GM18505 (cell line): ENCODE measurements around the gene BTK.

ENCODE experiments used
- ATAC-seq: cut with Tn5 transposase; IDR thresholded peaks from one replicate; pipeline ENCODE4 v1.9.1; 2021; ENCODE audit not compliant: unreplicated experiment
- POLR2A ChIP-seq: IDR thresholded peaks from 4 replicates; pipeline ENCODE4 v1.6.1; 2011; ENCODE audit warnings: borderline replicate concordance; ENCODE audit not compliant: insufficient read depth, insufficient read length; ENCODE audit errors: extremely low read depth

Gene BTK

DNA sequence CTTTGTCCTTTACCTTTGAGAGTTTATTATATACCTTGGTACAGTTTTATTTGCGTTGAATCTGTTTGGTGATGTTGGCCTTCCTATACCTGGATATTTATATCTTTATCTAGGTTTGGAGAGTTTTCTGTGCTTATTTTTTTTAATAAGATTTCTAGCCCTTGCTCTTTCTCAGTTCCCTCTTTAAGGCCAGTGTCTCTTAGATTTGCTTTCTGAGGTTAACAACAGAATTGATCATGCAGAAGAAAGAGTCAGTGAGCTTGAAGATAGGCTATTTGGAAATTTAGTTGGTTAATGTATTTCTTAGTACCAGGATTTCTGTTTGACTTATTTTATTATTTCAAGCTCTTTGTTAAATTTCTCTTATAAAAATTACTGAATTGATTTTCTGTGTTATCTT lies 82.2 kb downstream of the BTK start:
- ATAC-seq, result no peak
- no peak for TF ChIP-seq POLR2A
